Liver (tissue), 3 donors: Measurements from ENCODE around the gene ST6GALNAC3.

ENCODE experiments used
- FOXA1 ChIP-seq: IDR thresholded peaks from 2 replicates; pipeline ENCODE4 v1.6.1; 2016; ENCODE audit warnings: antibody characterized with exemption
- GABPA ChIP-seq, 2 donors: IDR thresholded peaks in 1 of 2; conservative IDR thresholded peaks in 1 of 2; 2 replicates each; pipeline ENCODE4 v1.6.1; 2016; ENCODE audit warnings: antibody characterized with exemption in 2 of 2, mild to moderate bottlenecking in 1 of 2, moderate library complexity in 1 of 2
- HNF4A ChIP-seq, 2 donors: conservative IDR thresholded peaks; 2 replicates each; pipeline ENCODE4 v1.6.1; 2016; ENCODE audit warnings: antibody characterized with exemption in 2 of 2, mild to moderate bottlenecking in 2 of 2
- JUND ChIP-seq, 2 donors: IDR thresholded peaks; 2 replicates each; pipeline ENCODE4 v1.6.1; 2016; ENCODE audit warnings: antibody characterized with exemption in 2 of 2
- NR2F2 ChIP-seq: IDR thresholded peaks from 2 replicates; pipeline ENCODE4 v1.6.1; 2016; ENCODE audit warnings: antibody characterized with exemption
- RAD21 ChIP-seq, 2 donors: IDR thresholded peaks; 2 replicates each; pipeline ENCODE4 v1.6.1; 2016; ENCODE audit warnings: antibody characterized with exemption in 2 of 2, mild to moderate bottlenecking in 2 of 2
- SP1 ChIP-seq: IDR thresholded peaks from 2 replicates; pipeline ENCODE4 v1.6.1; 2018; ENCODE audit warnings: antibody characterized with exemption, mild to moderate bottlenecking
- TAF1 ChIP-seq: conservative IDR thresholded peaks from 2 replicates; pipeline ENCODE4 v1.6.1; 2016; ENCODE audit warnings: antibody characterized with exemption, mild to moderate bottlenecking
- YY1 ChIP-seq: IDR thresholded peaks from 2 replicates; pipeline ENCODE4 v1.6.1; 2016; ENCODE audit warnings: antibody characterized with exemption, mild to moderate bottlenecking
- TF ChIP-seq, protein P1 (sequence below): IDR thresholded peaks from 2 replicates; pipeline ENCODE4 v1.6.1; 2016; ENCODE audit warnings: antibody characterized with exemption
- TF ChIP-seq, protein P2 (sequence below): fragments of 150-350 bp; IDR thresholded peaks from 2 replicates; pipeline ENCODE4 v1.5.1; 2017; ENCODE audit warnings: improper control_type of control experiment, low read depth, low read length; ENCODE audit not compliant: missing input control
- TF ChIP-seq, protein P3 (sequence below): IDR thresholded peaks from 2 replicates; pipeline ENCODE4 v1.6.1; 2016; ENCODE audit warnings: antibody characterized with exemption
- TF ChIP-seq, protein P4 (sequence below): IDR thresholded peaks from 2 replicates; pipeline ENCODE4 v1.6.1; 2016; ENCODE audit warnings: antibody characterized with exemption, mild to moderate bottlenecking
- donor health status: healthy.
- donor health status: healthy.

DNA sequence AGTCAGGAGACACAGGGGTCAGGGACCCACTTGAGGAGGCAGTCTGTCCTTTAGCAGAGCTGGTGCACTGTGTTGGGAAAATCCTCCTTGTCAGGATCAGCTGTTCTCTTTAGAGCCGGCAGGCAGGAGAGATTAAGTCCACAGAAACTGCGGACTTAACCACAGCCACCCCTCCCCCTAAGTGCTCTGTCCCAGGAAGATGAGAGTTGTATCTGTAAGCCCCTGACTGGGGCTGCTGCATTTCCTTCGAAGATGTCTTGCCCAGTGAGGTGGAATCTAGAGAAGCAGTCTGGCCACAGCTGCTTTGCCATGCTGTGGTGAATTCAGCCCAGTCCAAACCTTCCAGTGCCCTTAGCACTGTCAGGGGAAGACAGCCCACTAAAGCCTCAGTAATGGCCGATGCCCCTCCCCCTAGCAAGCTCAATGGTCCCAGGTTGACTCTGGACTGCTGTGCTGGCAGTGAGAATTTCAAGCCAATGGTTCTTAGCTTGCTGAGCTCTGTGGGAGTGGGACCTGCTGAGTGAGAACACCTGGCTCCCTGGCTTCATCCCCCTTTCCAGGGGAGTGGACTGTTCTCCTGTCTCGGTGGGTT is 172.8 kb downstream of the ST6GALNAC3 start:
- TF ChIP-seq, protein P1, sequence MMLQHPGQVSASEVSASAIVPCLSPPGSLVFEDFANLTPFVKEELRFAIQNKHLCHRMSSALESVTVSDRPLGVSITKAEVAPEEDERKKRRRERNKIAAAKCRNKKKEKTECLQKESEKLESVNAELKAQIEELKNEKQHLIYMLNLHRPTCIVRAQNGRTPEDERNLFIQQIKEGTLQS = no peak
- TF ChIP-seq, protein P2, sequence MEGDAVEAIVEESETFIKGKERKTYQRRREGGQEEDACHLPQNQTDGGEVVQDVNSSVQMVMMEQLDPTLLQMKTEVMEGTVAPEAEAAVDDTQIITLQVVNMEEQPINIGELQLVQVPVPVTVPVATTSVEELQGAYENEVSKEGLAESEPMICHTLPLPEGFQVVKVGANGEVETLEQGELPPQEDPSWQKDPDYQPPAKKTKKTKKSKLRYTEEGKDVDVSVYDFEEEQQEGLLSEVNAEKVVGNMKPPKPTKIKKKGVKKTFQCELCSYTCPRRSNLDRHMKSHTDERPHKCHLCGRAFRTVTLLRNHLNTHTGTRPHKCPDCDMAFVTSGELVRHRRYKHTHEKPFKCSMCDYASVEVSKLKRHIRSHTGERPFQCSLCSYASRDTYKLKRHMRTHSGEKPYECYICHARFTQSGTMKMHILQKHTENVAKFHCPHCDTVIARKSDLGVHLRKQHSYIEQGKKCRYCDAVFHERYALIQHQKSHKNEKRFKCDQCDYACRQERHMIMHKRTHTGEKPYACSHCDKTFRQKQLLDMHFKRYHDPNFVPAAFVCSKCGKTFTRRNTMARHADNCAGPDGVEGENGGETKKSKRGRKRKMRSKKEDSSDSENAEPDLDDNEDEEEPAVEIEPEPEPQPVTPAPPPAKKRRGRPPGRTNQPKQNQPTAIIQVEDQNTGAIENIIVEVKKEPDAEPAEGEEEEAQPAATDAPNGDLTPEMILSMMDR = no peak
- no peak for TF ChIP-seq NR2F2
- TF ChIP-seq RAD21 (IDR thresholded peaks at IDR 0.05) = no peak
- no peak for TF ChIP-seq FOXA1
- TF ChIP-seq, protein P3, sequence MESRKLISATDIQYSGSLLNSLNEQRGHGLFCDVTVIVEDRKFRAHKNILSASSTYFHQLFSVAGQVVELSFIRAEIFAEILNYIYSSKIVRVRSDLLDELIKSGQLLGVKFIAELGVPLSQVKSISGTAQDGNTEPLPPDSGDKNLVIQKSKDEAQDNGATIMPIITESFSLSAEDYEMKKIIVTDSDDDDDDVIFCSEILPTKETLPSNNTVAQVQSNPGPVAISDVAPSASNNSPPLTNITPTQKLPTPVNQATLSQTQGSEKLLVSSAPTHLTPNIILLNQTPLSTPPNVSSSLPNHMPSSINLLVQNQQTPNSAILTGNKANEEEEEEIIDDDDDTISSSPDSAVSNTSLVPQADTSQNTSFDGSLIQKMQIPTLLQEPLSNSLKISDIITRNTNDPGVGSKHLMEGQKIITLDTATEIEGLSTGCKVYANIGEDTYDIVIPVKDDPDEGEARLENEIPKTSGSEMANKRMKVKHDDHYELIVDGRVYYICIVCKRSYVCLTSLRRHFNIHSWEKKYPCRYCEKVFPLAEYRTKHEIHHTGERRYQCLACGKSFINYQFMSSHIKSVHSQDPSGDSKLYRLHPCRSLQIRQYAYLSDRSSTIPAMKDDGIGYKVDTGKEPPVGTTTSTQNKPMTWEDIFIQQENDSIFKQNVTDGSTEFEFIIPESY = no peak
- no peak for TF ChIP-seq SP1
- TF ChIP-seq TAF1 = no peak
- TF ChIP-seq, protein P4, sequence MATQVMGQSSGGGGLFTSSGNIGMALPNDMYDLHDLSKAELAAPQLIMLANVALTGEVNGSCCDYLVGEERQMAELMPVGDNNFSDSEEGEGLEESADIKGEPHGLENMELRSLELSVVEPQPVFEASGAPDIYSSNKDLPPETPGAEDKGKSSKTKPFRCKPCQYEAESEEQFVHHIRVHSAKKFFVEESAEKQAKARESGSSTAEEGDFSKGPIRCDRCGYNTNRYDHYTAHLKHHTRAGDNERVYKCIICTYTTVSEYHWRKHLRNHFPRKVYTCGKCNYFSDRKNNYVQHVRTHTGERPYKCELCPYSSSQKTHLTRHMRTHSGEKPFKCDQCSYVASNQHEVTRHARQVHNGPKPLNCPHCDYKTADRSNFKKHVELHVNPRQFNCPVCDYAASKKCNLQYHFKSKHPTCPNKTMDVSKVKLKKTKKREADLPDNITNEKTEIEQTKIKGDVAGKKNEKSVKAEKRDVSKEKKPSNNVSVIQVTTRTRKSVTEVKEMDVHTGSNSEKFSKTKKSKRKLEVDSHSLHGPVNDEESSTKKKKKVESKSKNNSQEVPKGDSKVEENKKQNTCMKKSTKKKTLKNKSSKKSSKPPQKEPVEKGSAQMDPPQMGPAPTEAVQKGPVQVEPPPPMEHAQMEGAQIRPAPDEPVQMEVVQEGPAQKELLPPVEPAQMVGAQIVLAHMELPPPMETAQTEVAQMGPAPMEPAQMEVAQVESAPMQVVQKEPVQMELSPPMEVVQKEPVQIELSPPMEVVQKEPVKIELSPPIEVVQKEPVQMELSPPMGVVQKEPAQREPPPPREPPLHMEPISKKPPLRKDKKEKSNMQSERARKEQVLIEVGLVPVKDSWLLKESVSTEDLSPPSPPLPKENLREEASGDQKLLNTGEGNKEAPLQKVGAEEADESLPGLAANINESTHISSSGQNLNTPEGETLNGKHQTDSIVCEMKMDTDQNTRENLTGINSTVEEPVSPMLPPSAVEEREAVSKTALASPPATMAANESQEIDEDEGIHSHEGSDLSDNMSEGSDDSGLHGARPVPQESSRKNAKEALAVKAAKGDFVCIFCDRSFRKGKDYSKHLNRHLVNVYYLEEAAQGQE = no peak
- TF ChIP-seq HNF4A (conservative IDR thresholded peaks at IDR 0.05) = no peak
- TF ChIP-seq YY1 = no peak
- no peak for TF ChIP-seq JUND (IDR thresholded peaks at IDR 0.05)
- TF ChIP-seq GABPA (IDR thresholded peaks at IDR 0.05 in 1 of 2, conservative IDR thresholded peaks at IDR 0.05 in 1 of 2) = no peak
